Adrenal gland (tissue), 5 donors: ENCODE data around the gene CTTN.
"Not testable (repeated sequence)": the region's sequence is repeated elsewhere in the genome, so short reads cannot be mapped to it uniquely, and the experiment has no call there.

ENCODE experiments used
- POLR2A ChIP-seq, 2 donors: fragments of 450-650 bp; IDR thresholded peaks; one replicate each; pipeline ENCODE4 v1.6.1; 2017; ENCODE audit warnings: antibody characterized with exemption in 2 of 2, mild to moderate bottlenecking in 2 of 2, moderate library complexity in 1 of 2
- TF ChIP-seq, protein P1 (sequence below), 6 experiments: fragments of 450-650 bp in 4 of 6; fragments of 200-600 bp in 2 of 6; sonication (generic) in 1 of 6; IDR thresholded peaks; 1 replicate in 5 of 6; 2 replicates in 1 of 6; pipeline versions ENCODE4 v1.5.1 to v1.8.0; 2016 to 2021; ENCODE audit warnings: antibody characterized with exemption in 6 of 6, mild to moderate bottlenecking in 2 of 6, moderate library complexity in 1 of 6
- donor health status: DM: no; HTN: no; CAD: no.

DNA sequence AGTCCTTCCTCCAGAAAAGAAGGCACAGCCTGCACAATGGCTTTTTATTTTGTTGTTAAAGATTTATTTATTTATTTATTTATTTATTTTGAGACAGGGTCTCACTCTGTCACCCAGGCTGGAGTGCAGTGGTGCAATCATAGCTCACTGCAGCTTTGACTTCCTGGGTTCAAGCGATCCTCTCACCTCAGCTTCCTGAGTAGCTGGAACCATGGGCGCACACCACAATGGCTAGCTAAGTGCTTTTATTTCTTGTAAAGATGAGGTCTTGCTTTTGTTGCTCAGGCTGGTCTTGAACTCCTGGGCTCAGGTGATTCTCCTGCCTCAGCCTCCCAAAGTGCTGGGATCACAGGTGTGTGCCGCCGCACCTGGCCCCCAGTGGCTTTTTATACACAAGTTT, 10.0 kb downstream of the CTTN start:
- TF ChIP-seq, protein P1, sequence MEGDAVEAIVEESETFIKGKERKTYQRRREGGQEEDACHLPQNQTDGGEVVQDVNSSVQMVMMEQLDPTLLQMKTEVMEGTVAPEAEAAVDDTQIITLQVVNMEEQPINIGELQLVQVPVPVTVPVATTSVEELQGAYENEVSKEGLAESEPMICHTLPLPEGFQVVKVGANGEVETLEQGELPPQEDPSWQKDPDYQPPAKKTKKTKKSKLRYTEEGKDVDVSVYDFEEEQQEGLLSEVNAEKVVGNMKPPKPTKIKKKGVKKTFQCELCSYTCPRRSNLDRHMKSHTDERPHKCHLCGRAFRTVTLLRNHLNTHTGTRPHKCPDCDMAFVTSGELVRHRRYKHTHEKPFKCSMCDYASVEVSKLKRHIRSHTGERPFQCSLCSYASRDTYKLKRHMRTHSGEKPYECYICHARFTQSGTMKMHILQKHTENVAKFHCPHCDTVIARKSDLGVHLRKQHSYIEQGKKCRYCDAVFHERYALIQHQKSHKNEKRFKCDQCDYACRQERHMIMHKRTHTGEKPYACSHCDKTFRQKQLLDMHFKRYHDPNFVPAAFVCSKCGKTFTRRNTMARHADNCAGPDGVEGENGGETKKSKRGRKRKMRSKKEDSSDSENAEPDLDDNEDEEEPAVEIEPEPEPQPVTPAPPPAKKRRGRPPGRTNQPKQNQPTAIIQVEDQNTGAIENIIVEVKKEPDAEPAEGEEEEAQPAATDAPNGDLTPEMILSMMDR (IDR thresholded peaks at IDR 0.05) = not testable (repeated sequence)
- TF ChIP-seq POLR2A (IDR thresholded peaks at IDR 0.05) = not testable (repeated sequence)
